ENCODE measurements around the gene DIS3L2. TPM values are rescaled to one million over a fixed set of nuclear protein-coding genes. Genes with fewer than 3 reads are reported as not detected.
"Not testable (repeated sequence)": the region's sequence is repeated elsewhere in the genome, so short reads cannot be mapped to it uniquely, and the experiment has no call there.

Gene DIS3L2
- total and polyA plus RNA-seq, 8 donors = 25.2 to 43.4 (median 36.3) TPM

DNA sequence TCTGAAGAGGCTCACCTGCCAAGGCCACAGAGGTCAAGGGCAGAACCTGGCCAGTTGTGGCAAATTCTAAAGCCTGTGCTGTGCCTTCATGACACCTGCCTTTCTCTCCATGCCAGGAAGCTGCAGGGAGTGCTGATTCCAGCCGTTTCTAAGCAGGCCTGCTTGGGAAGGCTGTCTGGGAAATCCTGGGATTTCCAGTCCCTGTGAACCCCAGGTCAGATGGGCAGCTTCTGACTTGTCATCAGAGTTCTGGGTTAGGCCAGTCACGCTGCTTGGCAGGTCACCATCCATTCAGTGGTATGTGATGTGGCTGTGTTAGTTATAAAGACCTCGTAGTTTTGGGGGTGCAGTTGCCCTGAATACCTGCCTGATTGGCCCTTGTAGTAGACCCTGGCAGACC, 346.3 kb downstream of the DIS3L2 start:
- Histone ChIP-seq H3K27me3 (no peaks in the 10 kb centered on the region), H3K36me3 (peaks cover 0 to 13% of the 10 kb centered on the region in 2 donors), H3K27ac (no peak overlapping the region), H3K9me3 (peaks cover 0 to 10% of the 10 kb centered on the region in 2 donors), H3K4me3 (no peak overlapping the region), H3K4me1 (no peaks in the 10 kb centered on the region)
- TF ChIP-seq, protein P1, sequence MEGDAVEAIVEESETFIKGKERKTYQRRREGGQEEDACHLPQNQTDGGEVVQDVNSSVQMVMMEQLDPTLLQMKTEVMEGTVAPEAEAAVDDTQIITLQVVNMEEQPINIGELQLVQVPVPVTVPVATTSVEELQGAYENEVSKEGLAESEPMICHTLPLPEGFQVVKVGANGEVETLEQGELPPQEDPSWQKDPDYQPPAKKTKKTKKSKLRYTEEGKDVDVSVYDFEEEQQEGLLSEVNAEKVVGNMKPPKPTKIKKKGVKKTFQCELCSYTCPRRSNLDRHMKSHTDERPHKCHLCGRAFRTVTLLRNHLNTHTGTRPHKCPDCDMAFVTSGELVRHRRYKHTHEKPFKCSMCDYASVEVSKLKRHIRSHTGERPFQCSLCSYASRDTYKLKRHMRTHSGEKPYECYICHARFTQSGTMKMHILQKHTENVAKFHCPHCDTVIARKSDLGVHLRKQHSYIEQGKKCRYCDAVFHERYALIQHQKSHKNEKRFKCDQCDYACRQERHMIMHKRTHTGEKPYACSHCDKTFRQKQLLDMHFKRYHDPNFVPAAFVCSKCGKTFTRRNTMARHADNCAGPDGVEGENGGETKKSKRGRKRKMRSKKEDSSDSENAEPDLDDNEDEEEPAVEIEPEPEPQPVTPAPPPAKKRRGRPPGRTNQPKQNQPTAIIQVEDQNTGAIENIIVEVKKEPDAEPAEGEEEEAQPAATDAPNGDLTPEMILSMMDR (IDR thresholded peaks at IDR 0.05) = no peak
- intact Hi-C loops (cut with DNase I) = no loop called here
- DNase-seq = no peak
- no peak for ATAC-seq

DNA sequence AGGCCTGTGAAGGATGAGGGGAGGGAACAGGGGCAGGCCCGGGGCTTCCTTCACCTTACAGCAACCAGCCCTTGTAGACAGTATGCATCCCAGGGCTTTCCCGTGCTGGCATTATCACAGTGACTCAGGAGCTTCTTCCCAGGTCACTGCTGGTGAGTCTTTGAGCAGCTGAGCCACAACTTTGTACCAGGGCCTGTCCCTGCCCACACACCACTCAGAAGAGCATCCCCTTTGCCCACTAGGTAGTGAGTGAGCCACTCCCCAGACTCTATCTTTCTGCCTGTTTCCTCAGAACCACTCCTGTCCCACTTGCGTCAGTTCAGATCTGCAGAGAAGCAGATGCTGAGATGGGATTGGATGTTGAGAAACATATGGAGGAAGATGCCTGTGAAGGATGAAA, 347.5 kb downstream of the DIS3L2 start:
- TF ChIP-seq, protein P1 (IDR thresholded peaks at IDR 0.05) = no peak
- ATAC-seq (no peak), DNase-seq (no peak)
- peaks cover 0 to under 1% of the 10 kb centered on the region in 2 donors for H3K4me1 ChIP-seq
- intact Hi-C loops (cut with DNase I) = no loop called here
- peaks cover 0 to 13% of the 10 kb centered on the region in 2 donors for H3K36me3 ChIP-seq
- no peak overlapping the region for H3K4me3 ChIP-seq
- no peaks in the 10 kb centered on the region for H3K27me3 ChIP-seq
- H3K9me3 ChIP-seq = peaks cover 0 to 19% of the 10 kb centered on the region in 2 donors
- no peak overlapping the region for H3K27ac ChIP-seq

DNA sequence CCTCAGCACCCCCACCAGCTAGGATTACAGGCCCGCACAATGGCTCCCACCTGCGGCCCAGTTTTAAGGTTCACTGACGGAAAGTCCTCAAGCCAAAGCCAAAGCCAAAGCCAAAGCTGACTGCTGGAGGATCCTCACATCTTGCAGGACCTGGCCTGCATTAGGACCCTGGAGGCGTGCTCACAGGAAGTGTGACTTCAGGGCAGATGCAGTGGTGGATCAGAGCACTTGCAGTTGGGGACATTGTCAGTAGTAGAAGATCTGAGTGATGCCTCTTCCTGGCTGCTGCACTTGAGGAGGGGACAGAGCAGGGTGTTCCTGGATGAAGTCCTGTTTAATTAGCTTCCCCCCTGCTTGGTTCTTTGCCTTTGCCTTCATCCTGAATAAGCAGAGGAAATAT, 348.1 kb downstream of the DIS3L2 start:
- Histone ChIP-seq H3K4me1 (peaks cover 0 to 7% of the 10 kb centered on the region in 2 donors), H3K36me3 (peaks cover 0 to 13% of the 10 kb centered on the region in 2 donors), H3K27me3 (no peaks in the 10 kb centered on the region), H3K4me3 (no peak overlapping the region), H3K27ac (no peak overlapping the region), H3K9me3 (peaks cover 0 to 19% of the 10 kb centered on the region in 2 donors)
- intact Hi-C loops (cut with DNase I) = no loop called here
- TF ChIP-seq, protein P1 (IDR thresholded peaks at IDR 0.05) = no peak
- DNase-seq (no peak), ATAC-seq (no peak)

DNA sequence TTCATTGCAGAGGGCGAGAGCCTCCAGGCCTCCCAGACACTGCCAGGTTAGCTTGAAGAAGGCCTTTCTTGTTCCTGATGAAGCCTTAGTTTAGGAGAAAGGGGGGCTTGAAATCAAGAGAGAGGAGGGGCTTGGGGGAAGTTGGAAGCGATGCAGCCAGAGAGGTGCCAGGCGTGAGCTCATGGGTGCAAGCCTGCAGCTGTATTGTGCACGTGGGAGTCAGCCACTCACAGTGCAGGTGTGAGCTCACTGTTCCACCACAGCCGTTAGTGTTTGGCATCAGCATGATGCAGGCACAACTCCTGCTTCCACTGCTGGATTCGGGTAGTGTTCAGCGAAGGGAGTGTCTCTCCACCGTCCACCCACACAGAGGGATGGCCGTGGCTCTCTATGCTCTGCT, 348.6 kb downstream of the DIS3L2 start:
- peaks cover 0 to 13% of the 10 kb centered on the region in 2 donors for H3K36me3 ChIP-seq
- H3K4me1 ChIP-seq = peaks cover 0 to 12% of the 10 kb centered on the region in 2 donors
- no peak for DNase-seq
- peaks cover 0 to 19% of the 10 kb centered on the region in 2 donors for H3K9me3 ChIP-seq
- H3K27me3 ChIP-seq = no peaks in the 10 kb centered on the region
- intact Hi-C loops (cut with DNase I) = no loop called here
- no peak overlapping the region for H3K4me3 ChIP-seq
- no peak for ATAC-seq
- TF ChIP-seq, protein P1 (IDR thresholded peaks at IDR 0.05) = no peak
- H3K27ac ChIP-seq = no peak overlapping the region

DNA sequence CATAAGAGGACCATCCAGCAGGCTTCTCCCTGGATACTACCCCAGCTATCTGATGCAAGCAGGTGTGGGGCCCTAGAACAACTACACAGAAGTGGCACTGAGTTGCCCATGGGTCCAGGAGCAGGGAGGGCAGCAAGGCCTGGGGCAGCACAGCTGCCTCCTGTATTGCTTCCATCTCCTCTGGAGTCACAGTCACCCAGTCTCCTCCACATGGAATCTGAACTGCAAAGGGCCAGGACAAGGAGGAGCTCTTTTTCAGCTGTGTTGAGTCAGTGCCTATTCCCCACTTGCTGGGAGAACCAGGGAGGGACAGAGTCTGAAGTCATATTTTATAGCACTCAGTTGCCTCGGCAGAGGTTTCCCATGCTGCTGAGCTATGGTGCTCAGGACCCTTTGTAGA, 349.2 kb downstream of the DIS3L2 start:
- ATAC-seq = no peak
- no peak overlapping the region for H3K4me3 ChIP-seq
- peaks cover 0 to 16% of the 10 kb centered on the region in 2 donors for H3K4me1 ChIP-seq
- TF ChIP-seq, protein P1 (IDR thresholded peaks at IDR 0.05) = no peak
- H3K27me3 ChIP-seq = no peaks in the 10 kb centered on the region
- peaks cover 0 to 19% of the 10 kb centered on the region in 2 donors for H3K9me3 ChIP-seq
- intact Hi-C loops (cut with DNase I) = no loop called here
- DNase-seq = no peak
- H3K27ac ChIP-seq = no peak overlapping the region
- H3K36me3 ChIP-seq = peaks cover 0 to 13% of the 10 kb centered on the region in 2 donors

DNA sequence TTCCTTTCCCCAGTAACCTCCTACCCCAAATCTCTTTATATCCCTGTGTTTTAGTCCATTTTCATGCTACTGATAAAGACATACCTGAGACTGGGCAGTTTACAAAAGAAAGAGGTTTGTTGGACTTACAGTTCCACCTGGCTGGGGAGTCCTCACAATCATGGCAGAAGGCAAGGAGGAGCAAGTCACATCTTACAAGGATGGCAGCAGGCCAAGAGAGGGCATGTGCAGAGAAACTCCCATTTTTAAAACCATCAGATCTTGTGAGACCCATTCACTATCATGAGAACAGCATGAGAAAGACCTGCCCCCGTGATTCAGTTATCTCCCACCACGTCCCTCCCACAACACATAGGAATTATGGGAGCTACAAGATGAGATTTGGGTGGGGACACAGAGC, 352.1 kb downstream of the DIS3L2 start:
- peaks cover 0 to 19% of the 10 kb centered on the region in 2 donors for H3K9me3 ChIP-seq
- H3K36me3 ChIP-seq; ATAC-seq; DNase-seq; H3K27ac ChIP-seq; intact Hi-C loops (cut with DNase I); H3K4me3 ChIP-seq; H3K27me3 ChIP-seq: not testable (repeated sequence)
- peaks cover 8 to 35% of the 10 kb centered on the region in 2 donors for H3K4me1 ChIP-seq
